HCT116 (cell line): ENCODE data around the gene PYY. TPM values are rescaled to one million over a fixed set of nuclear protein-coding genes. Genes with fewer than 3 reads are reported as not detected.

Experiments
- ATAC-seq: fragments of 200-7000 bp; cut with Tn5 transposase; 2 replicates; pipeline ENCODE4 v1.9.1; 2020; ENCODE audit warnings: mild to moderate bottlenecking, moderate library complexity
- BruUV-seq: library from RNA; stranded (reverse); fragments of 400-500 nt; replicated peaks from 2 replicates; lab custom pipeline; 2021; lab: Mats Ljungman, UMichigan
- CTCF ChIA-PET: fragments of 300-600 bp; sonication (Branson Sonifier 250); formaldehyde crosslinking; loops from one replicate; lab custom pipeline; 2021; ENCODE audit warnings: antibody characterized with exemption; lab: Charles Lee
- POLR2A ChIA-PET: fragments of 300-600, 350-600 bp; sonication (Branson Sonifier 250); formaldehyde crosslinking; loops from one replicate; lab custom pipeline; 2021; ENCODE audit warnings: antibody characterized with exemption; lab: Charles Lee
- RAD21 ChIA-PET, 2 experiments: fragments of 300-600 bp; sonication (Branson Sonifier 250); formaldehyde crosslinking; loops; one replicate each; lab custom pipeline; 2023; ENCODE audit warnings: low total read pairs in 2 of 2; ENCODE audit not compliant: uncharacterized antibody in 2 of 2, unreplicated experiment in 2 of 2, low non-redundant PET in 1 of 2; lab: Charles Lee
- DNase-seq: peaks from one replicate; pipeline ENCODE4 v3.0.0-alpha.2; 2010; ENCODE audit warnings: low read depth, low spot score
- H2AFZ ChIP-seq: fragments of 200-600 bp; shearing (Covaris generic), sonication (generic); 2 replicates; pipeline ENCODE4 v1.6.1; 2017; ENCODE audit warnings: low read depth, mixed run types, mixed read lengths, antibody characterized with exemption, low read length; ENCODE audit not compliant: poor library complexity, severe bottlenecking
- H3K27ac ChIP-seq: 2 replicates; pipeline ENCODE4 v1.5.1; 2012; ENCODE audit warnings: low read depth, low read length
- H3K27me3 ChIP-seq: fragments of 200-600 bp; sonication (generic); 2 replicates; pipeline ENCODE4 v1.6.1; 2016; ENCODE audit warnings: mixed run types, low read length, mixed read lengths; ENCODE audit not compliant: insufficient read depth
- H3K36me3 ChIP-seq, 2 experiments: fragments of 200-500 bp in 1 of 2; fragments of 200-600 bp in 1 of 2; sonication (Bioruptor generic) in 1 of 2; sonication (generic) in 1 of 2; 2 replicates each; pipeline versions ENCODE4 v1.5.1 to v1.6.1; 2014 to 2016; ENCODE audit warnings: low read length in 2 of 2, inconsistent platforms in 1 of 2, mixed read lengths in 1 of 2, mixed run types in 1 of 2; ENCODE audit not compliant: insufficient read depth in 2 of 2, control insufficient read depth in 1 of 2
- H3K4me1 ChIP-seq, 2 experiments: fragments of 200-600 bp in 1 of 2; sonication (generic) in 1 of 2; 2 replicates each; pipeline versions ENCODE4 v1.5.1 to v1.6.1; 2012 to 2017; ENCODE audit warnings: low read length in 2 of 2, inconsistent platforms in 1 of 2, mild to moderate bottlenecking in 1 of 2, mixed read lengths in 1 of 2, mixed run types in 1 of 2, moderate library complexity in 1 of 2; ENCODE audit not compliant: insufficient read depth in 2 of 2, control insufficient read depth in 1 of 2
- H3K4me2 ChIP-seq: fragments of 200-600 bp; sonication (generic); 2 replicates; pipeline ENCODE4 v1.6.1; 2017; ENCODE audit warnings: mixed run types, low read length, mixed read lengths
- H3K4me3 ChIP-seq, 2 experiments: fragments of 200-600 bp in 1 of 2; sonication (generic) in 1 of 2; replicated peaks in 1 of 2; 2 replicates each; pipeline ENCODE4 v1.5.1; 2011 to 2016; ENCODE audit warnings: low read length in 2 of 2, control low read depth in 1 of 2, low read depth in 1 of 2, mild to moderate bottlenecking in 1 of 2, mixed read lengths in 1 of 2, mixed run types in 1 of 2
- H3K79me2 ChIP-seq: fragments of 200-600 bp; sonication (generic); 2 replicates; pipeline ENCODE4 v1.6.1; 2017; ENCODE audit warnings: mild to moderate bottlenecking, mixed run types, low read length, moderate library complexity, mixed read lengths; ENCODE audit not compliant: insufficient read depth
- H3K9ac ChIP-seq: fragments of 200-600 bp; sonication (generic); 2 replicates; pipeline ENCODE4 v1.6.1; 2016; ENCODE audit warnings: low read length, mixed read lengths
- H3K9me2 ChIP-seq: fragments of 200-600 bp; sonication (generic), shearing (Covaris generic); 2 replicates; pipeline ENCODE4 v1.6.1; 2017; ENCODE audit warnings: mixed run types, mild to moderate bottlenecking, moderate library complexity; ENCODE audit not compliant: insufficient read depth
- H3K9me3 ChIP-seq, 2 experiments: fragments of 200-500 bp in 1 of 2; fragments of 200-600 bp in 1 of 2; sonication (Bioruptor generic) in 1 of 2; sonication (generic) in 1 of 2; 2 replicates each; pipeline ENCODE4 v1.6.1; 2014 to 2017; ENCODE audit warnings: low read length in 2 of 2, mixed read lengths in 2 of 2, inconsistent platforms in 1 of 2, low read depth in 1 of 2, mild to moderate bottlenecking in 1 of 2, mixed run types in 1 of 2, moderate library complexity in 1 of 2; ENCODE audit not compliant: control insufficient read depth in 1 of 2, insufficient read depth in 1 of 2
- H4K20me1 ChIP-seq: fragments of 200-600 bp; sonication (generic), shearing (Covaris generic); 2 replicates; pipeline ENCODE4 v1.6.1; 2017; ENCODE audit warnings: mixed run types, mild to moderate bottlenecking, moderate library complexity; ENCODE audit not compliant: insufficient read depth
- CBX3 ChIP-seq: IDR thresholded peaks from 2 replicates; pipeline ENCODE4 v1.6.1; 2012; ENCODE audit warnings: low read depth
- REST ChIP-seq: IDR thresholded peaks from 2 replicates; pipeline ENCODE4 v1.6.1; 2012; ENCODE audit warnings: low read depth
- YY1 ChIP-seq: IDR thresholded peaks from 2 replicates; pipeline ENCODE4 v1.6.1; 2011; ENCODE audit warnings: low read length, low read depth, moderate library complexity, mild to moderate bottlenecking; ENCODE audit not compliant: insufficient replicate concordance; ENCODE audit errors: extremely low read depth
- ZNF274 ChIP-seq: fragments of 200-500 bp; sonication (Bioruptor generic); IDR thresholded peaks from 2 replicates; pipeline ENCODE4 v1.6.1; 2014; ENCODE audit warnings: mild to moderate bottlenecking, low read depth, low read length, inconsistent platforms
- intact Hi-C: fragments of 100-400 bp; cut with micrococcal nuclease; formaldehyde crosslinking; loops from 2 replicates; pipeline ENCODE4 v1.10.0; 2022
- total RNA-seq: library from RNA; stranded (reverse); gene quantifications from one replicate; pipeline ENCODE4 v1.2.1, GENCODE V29; 2021; ENCODE audit not compliant: unreplicated experiment

Gene PYY
- total RNA-seq, 1 experiment from 2014 or later: 0.52 TPM

GRCh38 chr17:43942051-43942685, 11.6 kb downstream of the PYY start, which contains the start of gene PPY:
Gene PPY, minus strand, starts transcription at chr17:43942476. Its CDS starts 822 bp downstream, at chr17:43941654.
- no TSS peak for BruUV-seq
- TF ChIP-seq ZNF274: no peak
- TF ChIP-seq CBX3: no peak
- no peak for TF ChIP-seq REST
- no peak for TF ChIP-seq YY1
- Histone ChIP-seq H2AFZ (no peak within 1 kb of the TSS), H3K4me1 (peaks cover 2 to 36% of the 10 kb centered on the region in 2 experiments; a peak in 3 of 4 replicates), H3K9me3 (no peaks in the 10 kb centered on the region), H3K4me2 (no peak within 1 kb of the TSS), H3K27me3 (no peaks in the 10 kb centered on the region), H3K4me3 (no peak within 1 kb of the TSS), H3K9ac (no peak within 1 kb of the TSS), H3K36me3 (no peaks in the 10 kb centered on the region), H3K27ac (no peak within 1 kb of the TSS), H3K9me2 (no peaks in the 10 kb centered on the region), H3K79me2 (no peaks in the 10 kb centered on the region), H4K20me1 (no peaks in the 10 kb centered on the region)
- ChIA-PET POLR2A (no interaction called here), RAD21 (no interaction called here), CTCF (interaction anchor here (2.4 to 2.7 kb wide), 3 partner anchors 61 to 226 kb away, joined by 19 to 40 read pairs (median 30); partner anchors contain the start of gene NAGS)
- ATAC-seq (no peak), DNase-seq (no peak)
- intact Hi-C loops: no loop called here
